ENCODE results near the gene EVX2.

The EVX2 gene

GRCh38 chr2:176101216-176101830 lies 17.6 kb upstream of the EVX2 start:
- H3K4me3 ChIP-seq (ENCODE audit: low read length), result no peak overlapping the region
- H3K27ac ChIP-seq (ENCODE audit: low read depth, low read length), result no peak overlapping the region
- H3K9ac ChIP-seq (ENCODE audit: low read length), result no peak overlapping the region
- H3K4me1 ChIP-seq (ENCODE audit: control insufficient read depth, insufficient read depth, low read length), result peaks cover 2% of the 10 kb centered on the region
- peaks cover 58% of the 10 kb centered on the region for H3K27me3 ChIP-seq (ENCODE audit: control insufficient read depth, insufficient read depth, low read length)
- no peaks in the 10 kb centered on the region for H3K36me3 ChIP-seq (ENCODE audit: control insufficient read depth, insufficient read depth, low read length)

- H3K36me3 ChIP-seq (ENCODE audit: control insufficient read depth, insufficient read depth, low read length), result no peaks in the 10 kb centered on the region
- peaks cover 2% of the 10 kb centered on the region for H3K4me1 ChIP-seq (ENCODE audit: control insufficient read depth, insufficient read depth, low read length)
- no peak overlapping the region for H3K9ac ChIP-seq (ENCODE audit: low read length)
- peaks cover 52% of the 10 kb centered on the region for H3K27me3 ChIP-seq (ENCODE audit: control insufficient read depth, insufficient read depth, low read length)
- no peak overlapping the region for H3K27ac ChIP-seq (ENCODE audit: low read depth, low read length)
- H3K4me3 ChIP-seq (ENCODE audit: low read length), result no peak overlapping the region
These were observed 16.9 kb upstream of the EVX2 start for GRCh38 chr2:176100547-176101140.

- no peak within 1 kb of the TSS for H3K27ac ChIP-seq (ENCODE audit: low read depth, low read length)
- peaks cover 2% of the 10 kb centered on the region for H3K4me1 ChIP-seq (ENCODE audit: control insufficient read depth, insufficient read depth, low read length)
- H3K36me3 ChIP-seq (ENCODE audit: control insufficient read depth, insufficient read depth, low read length), result no peaks in the 10 kb centered on the region
- no peak within 1 kb of the TSS for H3K4me3 ChIP-seq (ENCODE audit: low read length)
- H3K9ac ChIP-seq (ENCODE audit: low read length), result no peak within 1 kb of the TSS
- peaks cover 51% of the 10 kb centered on the region for H3K27me3 ChIP-seq (ENCODE audit: control insufficient read depth, insufficient read depth, low read length)
These were observed 16.2 kb upstream of the EVX2 start, which contains the start of gene HOXD12 for GRCh38 chr2:176099728-176100546. TSS of gene HOXD12 (plus strand) at chr2:176099795. CDS start at chr2:176099802, 7 bp downstream.

- no peak overlapping the region for H3K9ac ChIP-seq (ENCODE audit: low read length)
- peaks cover 56% of the 10 kb centered on the region for H3K27me3 ChIP-seq (ENCODE audit: control insufficient read depth, insufficient read depth, low read length)
- H3K4me1 ChIP-seq (ENCODE audit: control insufficient read depth, insufficient read depth, low read length), result peaks cover 2% of the 10 kb centered on the region
- H3K36me3 ChIP-seq (ENCODE audit: control insufficient read depth, insufficient read depth, low read length), result no peaks in the 10 kb centered on the region
- H3K4me3 ChIP-seq (ENCODE audit: low read length), result no peak overlapping the region
- no peak overlapping the region for H3K27ac ChIP-seq (ENCODE audit: low read depth, low read length)
These were observed 15.5 kb upstream of the EVX2 start for GRCh38 chr2:176099159-176099727.

- no peaks in the 10 kb centered on the region for H3K36me3 ChIP-seq (ENCODE audit: control insufficient read depth, insufficient read depth, low read length)
- H3K27me3 ChIP-seq (ENCODE audit: control insufficient read depth, insufficient read depth, low read length), result peaks cover 56% of the 10 kb centered on the region
- no peak overlapping the region for H3K4me3 ChIP-seq (ENCODE audit: low read length)
- peaks cover 2% of the 10 kb centered on the region for H3K4me1 ChIP-seq (ENCODE audit: control insufficient read depth, insufficient read depth, low read length)
- no peak overlapping the region for H3K9ac ChIP-seq (ENCODE audit: low read length)
- no peak overlapping the region for H3K27ac ChIP-seq (ENCODE audit: low read depth, low read length)
These were observed 14.8 kb upstream of the EVX2 start for GRCh38 chr2:176098366-176099158.

GRCh38 chr2:176097820-176098365 lies 14.1 kb upstream of the EVX2 start:
- peaks cover 62% of the 10 kb centered on the region for H3K27me3 ChIP-seq (ENCODE audit: control insufficient read depth, insufficient read depth, low read length)
- peak overlapping the region; percentile 54 for H3K4me3 ChIP-seq (ENCODE audit: low read length)
- H3K36me3 ChIP-seq (ENCODE audit: control insufficient read depth, insufficient read depth, low read length), result no peaks in the 10 kb centered on the region
- peaks cover 5% of the 10 kb centered on the region for H3K4me1 ChIP-seq (ENCODE audit: control insufficient read depth, insufficient read depth, low read length)
- H3K9ac ChIP-seq (ENCODE audit: low read length), result no peak overlapping the region
- no peak overlapping the region for H3K27ac ChIP-seq (ENCODE audit: low read depth, low read length)

GRCh38 chr2:176096986-176097819 lies 13.4 kb upstream of the EVX2 start:
- Histone ChIP-seq H3K9ac (ENCODE audit: low read length) (no peak overlapping the region), H3K27ac (ENCODE audit: low read depth, low read length) (peak overlapping the region; percentile 2), H3K27me3 (ENCODE audit: control insufficient read depth, insufficient read depth, low read length) (peaks cover 60% of the 10 kb centered on the region), H3K36me3 (ENCODE audit: control insufficient read depth, insufficient read depth, low read length) (no peaks in the 10 kb centered on the region), H3K4me3 (ENCODE audit: low read length) (peak overlapping the region; percentile 59), H3K4me1 (ENCODE audit: control insufficient read depth, insufficient read depth, low read length) (peaks cover 5% of the 10 kb centered on the region)

GRCh38 chr2:176096243-176096985 lies 12.7 kb upstream of the EVX2 start:
- Histone ChIP-seq H3K27me3 (ENCODE audit: control insufficient read depth, insufficient read depth, low read length) (peaks cover 67% of the 10 kb centered on the region), H3K4me3 (ENCODE audit: low read length) (peak overlapping the region; percentile 59), H3K36me3 (ENCODE audit: control insufficient read depth, insufficient read depth, low read length) (no peaks in the 10 kb centered on the region), H3K9ac (ENCODE audit: low read length) (no peak overlapping the region), H3K4me1 (ENCODE audit: control insufficient read depth, insufficient read depth, low read length) (peaks cover 5% of the 10 kb centered on the region), H3K27ac (ENCODE audit: low read depth, low read length) (no peak overlapping the region)

- Histone ChIP-seq H3K27ac (ENCODE audit: low read depth, low read length) (no peak overlapping the region), H3K4me1 (ENCODE audit: control insufficient read depth, insufficient read depth, low read length) (peaks cover 5% of the 10 kb centered on the region), H3K36me3 (ENCODE audit: control insufficient read depth, insufficient read depth, low read length) (no peaks in the 10 kb centered on the region)
These were observed 11.7 kb upstream of the EVX2 start for GRCh38 chr2:176095421-176095820.

GRCh38 chr2:176094349-176094748 lies 10.6 kb upstream of the EVX2 start:
- H3K36me3 ChIP-seq (ENCODE audit: control insufficient read depth, insufficient read depth, low read length), result no peaks in the 10 kb centered on the region
- H3K4me1 ChIP-seq (ENCODE audit: control insufficient read depth, insufficient read depth, low read length), result peaks cover 5% of the 10 kb centered on the region
- no peak overlapping the region for H3K4me3 ChIP-seq (ENCODE audit: low read length)
- no peak overlapping the region for H3K27ac ChIP-seq (ENCODE audit: low read depth, low read length)
- peaks cover 59% of the 10 kb centered on the region for H3K27me3 ChIP-seq (ENCODE audit: control insufficient read depth, insufficient read depth, low read length)
- no peak overlapping the region for H3K9ac ChIP-seq (ENCODE audit: low read length)

More at GRCh38 chr2:176095421-176095820, 11.7 kb upstream of the EVX2 start:
- Histone ChIP-seq H3K4me3 (ENCODE audit: low read length) (no peak overlapping the region), H3K9ac (ENCODE audit: low read length) (no peak overlapping the region), H3K27me3 (ENCODE audit: control insufficient read depth, insufficient read depth, low read length) (peaks cover 62% of the 10 kb centered on the region)
